GM19240 (cell line): ENCODE results near the gene LRRTM3.

Experiments used
- DNase-seq: peaks from one replicate; pipeline ENCODE4 v3.0.0; 2011; ENCODE audit warnings: low spot score; ENCODE audit not compliant: insufficient read length

The LRRTM3 gene

DNA sequence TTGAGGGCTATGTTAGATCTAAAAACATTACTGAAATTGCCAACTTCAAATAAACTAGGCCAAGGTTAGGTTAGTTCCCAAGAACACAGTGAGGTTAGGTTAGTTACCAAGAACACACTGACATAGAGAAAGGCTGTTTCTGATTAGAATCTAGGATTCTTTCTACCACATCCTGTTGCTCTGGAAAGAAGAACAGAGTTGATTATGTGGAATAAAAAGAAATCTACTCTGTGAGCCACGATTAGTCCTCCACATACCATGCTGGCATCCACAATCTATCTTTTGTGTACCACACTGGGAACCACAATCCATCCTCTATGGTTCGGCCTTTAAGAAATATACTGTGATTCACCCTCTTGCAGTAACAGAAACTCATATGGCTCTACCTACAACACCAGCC, 91.4 kb downstream of the LRRTM3 start:
- DNase-seq = no peak

- no peak for DNase-seq
Observed at GRCh38 chr10:67022099-67022498, 96.3 kb downstream of the LRRTM3 start.

DNA sequence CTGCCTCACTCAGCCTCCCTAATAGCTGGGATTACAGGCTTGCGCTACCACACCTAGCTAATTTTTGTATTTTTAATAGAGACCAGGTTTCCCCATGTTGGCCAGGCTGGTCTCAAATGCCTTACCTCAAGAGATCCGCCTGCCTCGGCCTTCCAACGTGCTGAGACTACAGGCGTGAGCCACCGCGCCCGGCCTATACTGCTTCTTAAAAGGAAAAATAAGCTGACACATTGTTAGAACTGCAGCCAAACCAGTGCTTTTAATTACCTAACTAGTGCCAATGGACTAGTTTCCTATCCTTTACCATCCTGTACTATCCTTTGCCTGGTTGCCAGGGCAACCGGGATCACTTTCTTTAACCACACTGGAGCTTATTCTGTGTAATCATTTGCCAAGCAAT, 108.0 kb downstream of the LRRTM3 start:
- no peak for DNase-seq

GRCh38 chr10:67036808-67037207, 111.0 kb downstream of the LRRTM3 start:
- DNase-seq = no peak

GRCh38 chr10:67043041-67043440, 117.2 kb downstream of the LRRTM3 start:
- no peak for DNase-seq

DNA sequence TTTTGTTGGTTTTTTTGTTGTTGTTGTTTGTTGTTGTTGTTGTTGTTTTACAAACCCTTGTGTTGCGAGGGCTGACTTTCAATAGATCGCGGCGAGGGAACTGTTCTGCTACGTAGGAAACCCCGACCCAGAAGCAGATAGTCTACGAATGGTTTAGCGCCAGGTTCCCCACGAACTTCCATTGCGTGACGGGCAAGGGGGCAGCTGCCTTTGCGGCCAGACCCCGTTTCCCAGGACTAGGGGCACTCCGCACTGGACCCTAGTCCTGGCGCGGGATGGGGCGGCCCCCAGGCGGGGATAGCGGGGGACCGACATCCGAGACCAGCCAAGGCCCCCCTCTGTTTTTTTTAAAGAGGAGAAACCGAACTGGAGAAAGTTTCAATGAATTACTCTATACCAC, 119.6 kb downstream of the LRRTM3 start:
- no peak for DNase-seq

- DNase-seq = no peak
Observed at GRCh38 chr10:67046507-67046906, 120.7 kb downstream of the LRRTM3 start.

DNA sequence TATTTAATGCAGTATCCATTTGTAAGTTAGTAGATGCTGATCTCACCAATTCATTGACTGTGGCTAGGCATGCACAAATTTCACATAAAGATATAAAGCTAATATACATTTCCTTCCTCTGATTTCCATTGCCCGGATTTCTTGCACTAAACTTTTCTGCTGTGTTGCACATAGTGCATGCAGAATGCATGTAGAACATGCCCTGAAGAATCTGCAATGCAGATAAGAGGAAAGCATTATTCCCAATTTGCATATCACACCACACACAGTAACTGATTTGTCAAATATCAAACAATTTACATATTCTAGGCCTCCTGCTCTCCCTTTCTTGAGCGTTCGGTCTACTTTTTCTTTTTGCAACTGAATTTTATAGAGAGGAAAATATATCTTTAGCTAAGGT, 124.2 kb downstream of the LRRTM3 start:
- DNase-seq = no peak

DNA sequence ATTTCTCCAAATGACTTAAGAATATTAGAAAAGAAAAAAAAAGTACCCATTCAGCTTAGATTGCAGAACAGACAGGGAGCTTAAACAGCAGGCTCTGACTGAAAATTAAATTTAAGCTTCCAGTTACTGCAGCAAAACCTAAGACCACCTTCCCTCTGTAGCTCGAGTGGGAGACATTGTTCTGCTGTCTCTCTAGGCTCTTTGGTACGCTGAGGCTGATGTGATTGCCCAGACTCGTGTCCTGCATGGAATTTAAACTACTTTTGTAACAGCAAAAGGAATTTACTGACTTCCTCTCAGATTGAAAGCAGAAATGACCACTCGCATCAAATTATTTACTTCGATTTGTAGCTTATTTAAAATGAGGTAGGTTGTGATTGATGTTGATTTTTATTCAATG, 124.6 kb downstream of the LRRTM3 start:
- no peak for DNase-seq

DNA sequence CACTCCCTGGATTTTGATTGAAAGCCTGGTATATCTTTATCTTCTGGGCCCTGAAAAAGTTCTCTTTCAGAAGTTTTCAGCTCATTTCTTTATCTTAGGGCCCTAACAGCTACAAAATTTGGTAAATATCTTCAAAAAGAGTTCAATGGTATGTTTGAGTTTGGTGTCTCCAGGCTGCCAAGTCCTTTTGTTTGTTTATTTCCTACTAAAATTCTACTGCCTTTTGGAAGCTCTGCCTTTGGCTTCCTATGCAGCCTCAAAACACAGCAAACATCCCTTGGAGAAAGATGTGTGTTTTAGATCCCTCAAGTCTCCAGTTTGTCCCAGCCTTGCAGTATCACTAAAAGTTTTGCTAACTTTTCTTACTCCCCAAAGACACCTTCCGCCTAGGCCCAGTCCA, 146.8 kb downstream of the LRRTM3 start:
- DNase-seq = no peak

GRCh38 chr10:67075491-67075971, 149.7 kb downstream of the LRRTM3 start:
- no peak for DNase-seq

DNA sequence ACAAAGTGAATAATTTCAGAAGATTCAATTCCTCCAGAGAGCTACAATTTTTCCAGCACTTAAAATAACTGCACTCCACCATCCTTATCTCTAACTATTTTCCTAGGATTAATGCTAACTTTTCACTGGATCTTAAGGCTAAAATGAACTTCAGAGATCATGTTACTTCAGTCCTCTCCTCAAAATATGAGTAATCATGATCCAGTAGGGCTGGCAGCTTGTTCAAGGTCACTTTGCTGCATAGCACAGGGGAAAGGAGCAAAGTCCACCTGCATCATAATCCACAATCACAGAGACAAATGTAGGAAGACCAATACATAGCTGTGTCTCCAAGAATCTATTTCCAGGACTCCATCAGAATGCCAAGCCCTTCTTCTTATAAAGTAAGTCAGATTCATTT, 150.3 kb downstream of the LRRTM3 start:
- DNase-seq = no peak

GRCh38 chr10:67077376-67077775, 151.5 kb downstream of the LRRTM3 start:
- DNase-seq = no peak

DNA sequence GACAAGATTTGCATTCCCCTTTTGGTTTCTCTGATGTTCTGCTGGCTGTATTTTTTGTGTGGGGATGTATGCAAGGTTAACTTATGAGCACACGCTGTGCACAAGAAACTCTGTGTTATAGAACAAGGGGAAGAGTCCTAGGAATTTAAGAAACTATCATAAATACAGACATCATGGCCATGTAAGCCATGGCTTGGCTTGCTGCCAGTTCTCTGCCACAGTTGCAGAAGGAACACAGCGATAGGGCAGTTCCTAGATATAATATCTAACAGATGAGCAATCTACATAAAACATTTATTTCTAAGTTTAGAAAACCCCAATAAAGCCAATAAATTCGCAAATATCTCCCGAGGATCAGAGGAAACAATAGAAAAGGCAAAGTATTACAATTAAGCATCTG, 153.3 kb downstream of the LRRTM3 start:
- no peak for DNase-seq

- DNase-seq = no peak
Observed at GRCh38 chr10:67086327-67087134, 160.7 kb downstream of the LRRTM3 start.

DNA sequence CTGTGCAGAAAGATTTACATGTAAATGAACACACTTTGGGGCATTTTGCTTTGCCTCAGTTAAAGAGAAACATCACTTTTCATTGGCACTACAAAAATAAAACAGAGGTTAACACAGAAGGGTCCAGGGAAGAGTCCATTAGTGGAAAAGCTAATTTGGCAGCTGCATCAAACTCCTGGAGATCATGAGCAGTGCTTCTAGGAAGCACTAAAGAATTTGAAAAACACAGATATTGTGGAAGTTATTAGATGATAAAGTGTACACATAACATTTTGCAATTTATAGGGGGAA, 161.2 kb downstream of the LRRTM3 start:
- no peak for DNase-seq

DNA sequence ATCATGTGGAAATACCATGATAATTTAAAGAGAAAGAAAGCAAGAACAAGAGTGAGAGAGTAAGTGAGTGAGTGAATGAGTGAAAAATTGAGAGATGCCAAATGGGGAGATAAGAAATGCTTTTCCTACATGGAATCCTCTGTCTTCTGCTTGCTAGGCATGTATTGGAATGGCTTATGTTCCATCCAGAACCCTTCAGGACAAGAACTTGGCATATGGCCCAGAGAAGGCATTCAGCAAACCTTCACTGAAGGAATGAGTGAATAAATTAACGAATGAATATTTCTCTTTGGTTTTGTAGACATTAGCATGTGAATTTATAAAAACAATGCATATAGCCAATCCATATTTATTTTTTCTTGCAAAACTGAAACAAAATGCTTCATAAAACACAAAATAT, 162.2 kb downstream of the LRRTM3 start:
- DNase-seq = no peak

DNA sequence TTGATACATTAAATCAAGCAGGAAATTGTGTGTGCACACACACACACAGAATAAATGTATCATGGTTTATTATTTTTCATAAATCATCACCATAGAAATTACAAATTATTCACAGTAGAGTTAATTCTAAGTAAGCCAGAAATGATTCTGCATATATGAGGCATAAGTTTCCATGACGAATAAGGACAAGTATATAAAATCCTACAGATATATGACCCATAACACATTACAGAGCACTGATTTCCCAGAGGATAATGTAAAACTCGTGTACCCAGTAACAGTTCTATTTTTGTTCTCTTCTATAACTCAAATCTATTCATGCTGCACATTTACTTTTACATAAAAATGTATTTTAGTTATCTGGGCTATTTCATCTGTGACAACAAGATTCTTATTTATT, 169.7 kb downstream of the LRRTM3 start:
- DNase-seq = no peak

GRCh38 chr10:67098461-67098860, 172.6 kb downstream of the LRRTM3 start:
- no peak for DNase-seq

DNA sequence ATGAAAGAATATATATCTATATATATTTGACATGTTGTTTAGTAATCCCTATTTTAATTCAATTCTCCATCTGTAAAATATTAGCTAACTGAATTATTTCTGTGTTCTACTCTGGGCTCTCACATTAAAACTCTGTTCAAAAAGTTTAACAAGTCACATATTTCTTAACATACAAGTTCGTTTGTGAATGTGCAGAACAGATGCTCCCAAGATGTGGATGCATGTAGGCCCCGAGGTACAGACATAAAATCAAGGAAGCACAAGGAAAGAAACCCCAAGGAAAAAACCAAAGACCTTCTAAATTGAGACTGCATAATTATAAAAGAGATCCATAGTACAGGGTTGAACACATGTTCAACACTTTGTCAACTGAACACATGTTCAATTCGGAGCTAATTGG, 175.1 kb downstream of the LRRTM3 start:
- no peak for DNase-seq

DNA sequence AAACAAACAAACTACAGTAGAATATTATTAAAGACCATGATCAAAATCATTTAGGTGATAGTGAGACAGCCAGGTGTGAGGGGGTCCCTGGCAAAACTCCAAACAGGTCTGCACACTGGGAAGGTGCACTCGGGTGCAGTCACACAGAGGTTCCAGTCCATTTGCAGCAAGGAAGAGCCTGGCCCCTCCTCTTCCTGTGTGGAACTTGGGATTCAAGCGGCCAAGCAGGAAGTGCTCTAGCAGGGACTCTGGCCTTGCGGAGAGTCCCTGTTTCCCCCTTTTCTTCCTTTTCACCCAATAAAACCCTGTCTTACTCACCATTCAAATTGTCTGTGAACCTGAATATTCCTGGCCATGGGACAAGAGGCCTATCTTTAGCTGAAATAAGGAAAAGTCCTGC, 181.8 kb downstream of the LRRTM3 start:
- no peak for DNase-seq

- no peak for DNase-seq
Observed at GRCh38 chr10:67110286-67110685, 184.4 kb downstream of the LRRTM3 start.

- no peak for DNase-seq
Observed at GRCh38 chr10:67112765-67113164, 186.9 kb downstream of the LRRTM3 start.

DNA sequence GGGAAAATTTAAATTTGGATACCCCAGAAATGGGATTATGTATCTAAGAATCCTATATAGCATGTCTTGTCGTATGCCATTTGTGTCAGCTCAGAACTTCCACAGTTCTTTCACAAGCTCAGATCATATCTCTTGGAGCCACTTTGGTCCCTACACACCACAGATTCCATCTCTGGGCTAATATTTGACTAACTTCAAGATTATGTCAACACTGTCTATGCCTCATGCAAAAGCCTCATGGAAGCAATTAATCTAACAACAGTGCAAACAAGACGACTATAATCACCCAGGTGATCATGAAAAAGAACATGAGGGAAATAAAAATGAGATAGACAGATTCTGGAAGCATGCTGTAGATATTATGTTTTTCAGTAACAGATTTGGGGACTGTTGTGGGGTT, 189.1 kb downstream of the LRRTM3 start:
- DNase-seq = no peak
